Measurements from ENCODE around the gene SHMT2. TPM values are rescaled to one million over a fixed set of nuclear protein-coding genes. Genes with fewer than 3 reads are reported as not detected.

The SHMT2 gene
- total RNA-seq, 1 donor from 2014 or later: 90.2 TPM

DNA sequence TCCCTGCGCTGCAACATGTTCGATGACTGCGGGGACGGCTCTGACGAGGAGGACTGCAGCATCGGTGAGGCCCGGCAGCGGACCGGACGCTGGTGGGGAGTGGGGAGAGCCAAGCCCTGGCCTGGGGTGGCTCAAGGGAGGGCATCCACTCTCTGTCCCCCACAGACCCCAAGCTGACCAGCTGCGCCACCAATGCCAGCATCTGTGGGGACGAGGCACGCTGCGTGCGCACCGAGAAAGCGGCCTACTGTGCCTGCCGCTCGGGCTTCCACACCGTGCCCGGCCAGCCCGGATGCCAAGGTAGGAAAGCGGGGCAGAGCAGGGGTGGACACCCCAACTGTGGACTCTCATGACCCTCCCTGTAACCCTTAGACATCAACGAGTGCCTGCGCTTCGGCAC, 24.3 kb upstream of the SHMT2 start:
- H3K36me3 Mint-ChIP-seq: peaks cover 28% of the 10 kb centered on the region
- H3K27ac Mint-ChIP-seq: no peak overlapping the region

DNA sequence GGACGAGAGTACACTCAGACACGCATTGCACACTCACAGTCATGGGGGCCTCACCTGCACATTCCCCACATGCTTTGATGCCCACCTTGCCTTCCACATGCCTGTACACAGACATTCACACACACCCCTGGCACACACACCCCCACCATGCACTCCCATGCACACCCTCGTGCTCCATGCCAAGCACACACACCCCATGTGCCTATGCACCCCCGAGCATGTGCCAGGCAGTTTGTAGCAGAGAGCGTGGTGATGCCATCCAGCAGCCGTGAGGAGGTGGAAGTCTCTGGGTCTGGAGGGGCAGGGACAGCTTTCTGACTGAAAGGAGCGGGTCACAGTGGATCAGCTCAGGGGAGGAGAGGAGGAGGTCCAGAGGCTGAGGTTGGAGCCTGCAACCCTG, 23.6 kb upstream of the SHMT2 start:
- Histone ChIP-seq H3K27me3 (no peaks in the 10 kb centered on the region), H4K20me1 (ENCODE audit: low read depth) (no peaks in the 10 kb centered on the region), H3K27ac (no peak overlapping the region), H3F3A (ENCODE audit: low read depth) (no peaks in the 10 kb centered on the region), H3K4me1 (no peaks in the 10 kb centered on the region), H3K9ac (no peak overlapping the region), H3K4me3 (no peak overlapping the region), H3K4me2 (no peak overlapping the region), H3K36me3 (no peaks in the 10 kb centered on the region), H2AFZ (replicated peaks) (no peak overlapping the region), H3K79me2 (ENCODE audit: low read depth) (no peaks in the 10 kb centered on the region), H3K9me3 (ENCODE audit: low read depth) (no peaks in the 10 kb centered on the region)
- TF ChIP-seq EZH2 (IDR thresholded peaks at IDR 0.05) (no peak), EZH2phosphoT487 (IDR thresholded peaks at IDR 0.05) (no peak)
- TF ChIP-seq, protein P1, sequence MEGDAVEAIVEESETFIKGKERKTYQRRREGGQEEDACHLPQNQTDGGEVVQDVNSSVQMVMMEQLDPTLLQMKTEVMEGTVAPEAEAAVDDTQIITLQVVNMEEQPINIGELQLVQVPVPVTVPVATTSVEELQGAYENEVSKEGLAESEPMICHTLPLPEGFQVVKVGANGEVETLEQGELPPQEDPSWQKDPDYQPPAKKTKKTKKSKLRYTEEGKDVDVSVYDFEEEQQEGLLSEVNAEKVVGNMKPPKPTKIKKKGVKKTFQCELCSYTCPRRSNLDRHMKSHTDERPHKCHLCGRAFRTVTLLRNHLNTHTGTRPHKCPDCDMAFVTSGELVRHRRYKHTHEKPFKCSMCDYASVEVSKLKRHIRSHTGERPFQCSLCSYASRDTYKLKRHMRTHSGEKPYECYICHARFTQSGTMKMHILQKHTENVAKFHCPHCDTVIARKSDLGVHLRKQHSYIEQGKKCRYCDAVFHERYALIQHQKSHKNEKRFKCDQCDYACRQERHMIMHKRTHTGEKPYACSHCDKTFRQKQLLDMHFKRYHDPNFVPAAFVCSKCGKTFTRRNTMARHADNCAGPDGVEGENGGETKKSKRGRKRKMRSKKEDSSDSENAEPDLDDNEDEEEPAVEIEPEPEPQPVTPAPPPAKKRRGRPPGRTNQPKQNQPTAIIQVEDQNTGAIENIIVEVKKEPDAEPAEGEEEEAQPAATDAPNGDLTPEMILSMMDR (IDR thresholded peaks at IDR 0.05): no peak
- Mint-ChIP-seq H3K4me3 (no peak overlapping the region), H3K4me1 (no peaks in the 10 kb centered on the region), H3K27ac (no peak overlapping the region), H3K9me3 (no peaks in the 10 kb centered on the region), H3K36me3 (peaks cover 27% of the 10 kb centered on the region), H3K27me3 (ENCODE audit: insufficient read depth, low read depth) (peaks cover 2% of the 10 kb centered on the region)
- DNase-seq (ENCODE audit: low spot score): no peak

More for the DNA sequence above, 24.3 kb upstream of the SHMT2 start:
- no peak for DNase-seq (ENCODE audit: low spot score)
- Histone ChIP-seq H2AFZ (replicated peaks) (no peak overlapping the region), H3K4me3 (no peak overlapping the region), H4K20me1 (ENCODE audit: low read depth) (no peaks in the 10 kb centered on the region), H3K36me3 (no peaks in the 10 kb centered on the region), H3K79me2 (ENCODE audit: low read depth) (no peaks in the 10 kb centered on the region), H3K9ac (no peak overlapping the region), H3K4me1 (no peaks in the 10 kb centered on the region), H3K9me3 (ENCODE audit: low read depth) (no peaks in the 10 kb centered on the region), H3K27ac (no peak overlapping the region), H3F3A (ENCODE audit: low read depth) (no peaks in the 10 kb centered on the region), H3K27me3 (no peaks in the 10 kb centered on the region), H3K4me2 (no peak overlapping the region)
- Mint-ChIP-seq H3K27me3 (ENCODE audit: insufficient read depth, low read depth) (peaks cover 2% of the 10 kb centered on the region), H3K4me1 (no peaks in the 10 kb centered on the region), H3K4me3 (no peak overlapping the region), H3K9me3 (no peaks in the 10 kb centered on the region)
- TF ChIP-seq, protein P1 (IDR thresholded peaks at IDR 0.05): no peak
- TF ChIP-seq EZH2phosphoT487 (IDR thresholded peaks at IDR 0.05) (no peak), EZH2 (IDR thresholded peaks at IDR 0.05) (no peak)

DNA sequence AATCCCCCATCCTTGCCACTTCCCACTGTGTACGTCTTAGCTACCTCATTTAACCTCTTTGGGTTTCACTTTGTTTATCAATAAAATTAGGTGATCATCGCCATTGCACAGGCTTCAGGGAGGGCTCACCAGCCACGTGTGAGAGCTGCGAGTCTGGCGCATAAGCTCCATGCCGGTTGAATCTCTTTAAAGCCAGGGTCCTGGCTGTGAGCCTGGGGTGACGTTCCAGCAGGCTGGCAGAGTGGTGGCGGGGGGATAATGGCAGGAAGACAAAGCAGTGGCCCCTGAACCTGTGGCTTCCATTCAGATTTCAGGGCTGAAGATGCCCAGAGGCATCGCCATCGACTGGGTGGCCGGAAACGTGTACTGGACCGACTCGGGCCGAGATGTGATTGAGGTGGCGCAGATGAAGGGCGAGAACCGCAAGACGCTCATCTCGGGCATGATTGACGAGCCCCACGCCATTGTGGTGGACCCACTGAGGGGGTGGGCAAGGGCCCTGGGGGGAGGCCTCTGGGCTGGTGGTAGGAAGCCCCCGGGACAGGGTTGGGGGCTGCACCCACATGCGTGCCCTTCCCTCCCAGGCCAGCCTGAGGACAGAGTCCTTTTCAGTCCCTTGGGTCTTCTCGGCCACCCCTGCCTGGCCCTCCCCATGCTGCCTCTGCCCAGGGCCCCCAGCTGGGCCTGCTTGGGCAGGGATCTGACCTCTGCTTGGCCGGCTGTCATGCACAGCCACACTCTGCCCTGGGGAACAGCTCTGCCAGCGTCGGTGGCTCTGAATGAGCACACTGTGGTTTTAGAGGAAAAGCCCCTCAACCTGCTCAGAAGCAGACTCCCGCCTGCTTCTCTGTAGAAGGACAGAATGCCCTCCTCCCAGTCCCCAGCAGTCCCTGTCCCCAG, 21.5 kb upstream of the SHMT2 start:
- H3K4me1 ChIP-seq: no peaks in the 10 kb centered on the region
- no peaks in the 10 kb centered on the region for H3K36me3 ChIP-seq
- no peak overlapping the region for H3K27ac ChIP-seq
- no peak for DNase-seq (ENCODE audit: low spot score)
- Mint-ChIP-seq H3K4me3 (no peak overlapping the region), H3K27ac (no peak overlapping the region), H3K9me3 (no peaks in the 10 kb centered on the region), H3K36me3 (peaks cover 19% of the 10 kb centered on the region), H3K4me1 (no peaks in the 10 kb centered on the region), H3K27me3 (ENCODE audit: insufficient read depth, low read depth) (peaks cover 2% of the 10 kb centered on the region)
- peaks cover 4% of the 10 kb centered on the region for H4K20me1 ChIP-seq (ENCODE audit: low read depth)
- no peaks in the 10 kb centered on the region for H3K79me2 ChIP-seq (ENCODE audit: low read depth)
- H3K4me2 ChIP-seq: no peak overlapping the region
- no peak for TF ChIP-seq EZH2 (IDR thresholded peaks at IDR 0.05)
- TF ChIP-seq, protein P1 (IDR thresholded peaks at IDR 0.05): no peak
- no peak for TF ChIP-seq EZH2phosphoT487 (IDR thresholded peaks at IDR 0.05)
- H3F3A ChIP-seq (ENCODE audit: low read depth): peaks cover 5% of the 10 kb centered on the region
- H3K27me3 ChIP-seq: no peaks in the 10 kb centered on the region
- no peak overlapping the region for H2AFZ ChIP-seq (replicated peaks)
- H3K9ac ChIP-seq: no peak overlapping the region
- H3K9me3 ChIP-seq (ENCODE audit: low read depth): no peaks in the 10 kb centered on the region
- H3K4me3 ChIP-seq: no peak overlapping the region
